Esophagus squamous epithelium (tissue), 5 donors: ENCODE data around the gene SH3BP5. TPM values are rescaled to one million over a fixed set of nuclear protein-coding genes. Genes with fewer than 3 reads are reported as not detected.

Experiments
- DNase-seq: peaks from one replicate; lab custom pipeline; 2025; lab: John Stamatoyannopoulos, UW
- H3K27ac ChIP-seq, 4 donors: fragments of 200-600 bp; sonication (generic); one replicate each; pipeline ENCODE4 v1.5.1; 2016 to 2019; ENCODE audit warnings: mild to moderate bottlenecking in 1 of 4
- H3K27me3 ChIP-seq, 4 donors: fragments of 200-600 bp; sonication (generic); 1 replicate in 3 of 4; 2 replicates in 1 of 4; pipeline versions ENCODE4 v1.5.1 to v1.6.0; 2017 to 2021; ENCODE audit warnings: antibody characterized with exemption in 1 of 4
- H3K36me3 ChIP-seq, 3 donors: fragments of 200-600 bp; sonication (generic); one replicate each; pipeline ENCODE4 v1.5.1; 2016 to 2019
- H3K4me1 ChIP-seq, 3 donors: fragments of 200-600 bp; sonication (generic); one replicate each; pipeline ENCODE4 v1.5.1; 2017 to 2019
- H3K4me3 ChIP-seq, 4 donors: fragments of 200-600 bp; sonication (generic); 1 replicate in 3 of 4; 2 replicates in 1 of 4; pipeline ENCODE4 v1.5.1; 2016 to 2019; ENCODE audit warnings: mild to moderate bottlenecking in 2 of 4, moderate library complexity in 1 of 4
- H3K9me3 ChIP-seq, 3 donors: fragments of 200-600 bp; sonication (generic); one replicate each; pipeline ENCODE4 v1.5.1; 2016 to 2019
- CTCF ChIP-seq, 6 experiments: fragments of 450-650 bp in 4 of 6; fragments of 200-600 bp in 2 of 6; sonication (generic) in 2 of 6; IDR thresholded peaks; one replicate each; pipeline ENCODE4 v1.5.1; 2016 to 2019; ENCODE audit warnings: antibody characterized with exemption in 6 of 6, mild to moderate bottlenecking in 4 of 6, moderate library complexity in 4 of 6
- POLR2A ChIP-seq, 4 donors: fragments of 450-650 bp; IDR thresholded peaks; one replicate each; pipeline ENCODE4 v1.6.1; 2017; ENCODE audit warnings: antibody characterized with exemption in 4 of 4, mild to moderate bottlenecking in 4 of 4, moderate library complexity in 3 of 4
- WGBS, 2 donors: methylation state at CpG; one replicate each; pipeline ENCODE4 v1.1.5; 2018; 5-methylcytosine and 5-hydroxymethylcytosine counted together
- intact Hi-C: fragments of 100-400 bp; cut with DNase I; formaldehyde crosslinking; loops from one replicate; pipeline ENCODE4 v1.15.0; 2022
- total RNA-seq, 4 donors: library from RNA; depleted of rRNA; stranded (reverse); fragments of >200 nt; gene quantifications; one replicate each; pipeline ENCODE4 v1.1.0, GENCODE V29; 2016
- donor health status: DM: yes; HTN: yes; CAD: no.

Gene SH3BP5
- total RNA-seq, 4 donors from 2014 or later, result 8.5 to 33.8 (median 18.0) TPM

GRCh38 chr3:15267502-15267901 is 64.9 kb downstream of the SH3BP5 start:
- Histone ChIP-seq H3K27me3 (no peaks in the 10 kb centered on the region), H3K36me3 (peaks cover 0 to 14% (median 0%) of the 10 kb centered on the region in 3 donors), H3K4me3 (no peak overlapping the region), H3K9me3 (no peaks in the 10 kb centered on the region), H3K27ac (no peak overlapping the region), H3K4me1 (peaks cover 18 to 52% (median 26%) of the 10 kb centered on the region in 3 donors)
- WGBS, 2 donors, result 78 to 93% methylated on average over 3 of the region's 3 CpGs
- no peak for DNase-seq
- intact Hi-C loops, result loop anchor here (5.0 kb wide), 2 partner anchors 65 to 110 kb away; partner anchors contain the start of gene SH3BP5
- TF ChIP-seq CTCF (IDR thresholded peaks at IDR 0.05), result no peak
- no peak for TF ChIP-seq POLR2A (IDR thresholded peaks at IDR 0.05)

GRCh38 chr3:15266510-15267376 is 65.6 kb downstream of the SH3BP5 start:
- Histone ChIP-seq H3K9me3 (no peaks in the 10 kb centered on the region), H3K27ac (no peak overlapping the region), H3K36me3 (peaks cover 0 to 21% (median 0%) of the 10 kb centered on the region in 3 donors), H3K4me3 (no peak overlapping the region), H3K27me3 (no peaks in the 10 kb centered on the region), H3K4me1 (peaks cover 18 to 52% (median 26%) of the 10 kb centered on the region in 3 donors)
- TF ChIP-seq CTCF (IDR thresholded peaks at IDR 0.05), result no peak
- TF ChIP-seq POLR2A (IDR thresholded peaks at IDR 0.05), result no peak
- 89 to 93% methylated on average over 6 to 13 of the region's 13 CpGs for WGBS, 2 donors
- no peak for DNase-seq
- intact Hi-C loops, result loop anchor here (5.0 kb wide), 2 partner anchors 66 to 111 kb away; partner anchors contain the start of gene SH3BP5

- Histone ChIP-seq H3K4me1 (peaks cover 18 to 54% (median 29%) of the 10 kb centered on the region in 3 donors), H3K9me3 (no peaks in the 10 kb centered on the region), H3K4me3 (no peak overlapping the region), H3K27ac (peak overlapping the region in 1 of 4 donors; percentile 16), H3K27me3 (no peaks in the 10 kb centered on the region), H3K36me3 (peaks cover 0 to 30% (median 0%) of the 10 kb centered on the region in 3 donors)
- WGBS, 2 donors, result 87 to 94% methylated on average over 12 to 14 of the region's 19 CpGs
- intact Hi-C loops, result loop anchor here (5.0 kb wide), 2 partner anchors 66 to 111 kb away; partner anchors contain the start of gene SH3BP5
- TF ChIP-seq CTCF (IDR thresholded peaks at IDR 0.05), result no peak
- no peak for TF ChIP-seq POLR2A (IDR thresholded peaks at IDR 0.05)
- DNase-seq, result no peak
These were observed 66.5 kb downstream of the SH3BP5 start for GRCh38 chr3:15265655-15266509.

GRCh38 chr3:15264486-15264885 is 67.9 kb downstream of the SH3BP5 start:
- H3K36me3 ChIP-seq, result peaks cover 0 to 44% (median 3%) of the 10 kb centered on the region in 3 donors
- H3K4me3 ChIP-seq, result no peak overlapping the region
- no peaks in the 10 kb centered on the region for H3K27me3 ChIP-seq
- H3K9me3 ChIP-seq, result no peaks in the 10 kb centered on the region
- DNase-seq, result no peak
- TF ChIP-seq POLR2A (IDR thresholded peaks at IDR 0.05), result no peak
- TF ChIP-seq CTCF (IDR thresholded peaks at IDR 0.05), result no peak
- peak overlapping the region in 1 of 4 donors; percentile 40 for H3K27ac ChIP-seq
- intact Hi-C loops, result no loop called here
- peaks cover 9 to 44% (median 18%) of the 10 kb centered on the region in 3 donors for H3K4me1 ChIP-seq
- WGBS, 2 donors, result 55 to 73% methylated on average over 2 of the region's 2 CpGs
